Transverse colon (tissue), 4 donors: ENCODE data around the gene COL11A2. TPM values are rescaled to one million over a fixed set of nuclear protein-coding genes. Genes with fewer than 3 reads are reported as not detected.
A peak's percentile ranks its signal among the peaks of the same experiment; 100 is the strongest.

Experiments
- DNase-seq: peaks from one replicate; pipeline ENCODE4 v3.0.0-alpha.2; 2019
- H3K27ac ChIP-seq, 4 donors: fragments of 200-600 bp; sonication (generic); 2 replicates each; pipeline ENCODE4 v1.5.1; 2016 to 2018; ENCODE audit warnings: inconsistent platforms in 4 of 4
- H3K27me3 ChIP-seq: fragments of 200-600 bp; sonication (generic); 2 replicates; pipeline ENCODE4 v1.5.1; 2017; ENCODE audit warnings: inconsistent platforms
- H3K36me3 ChIP-seq, 4 donors: fragments of 200-600 bp; sonication (generic); 2 replicates each; pipeline ENCODE4 v1.5.1; 2017 to 2019; ENCODE audit warnings: inconsistent platforms in 4 of 4
- H3K4me1 ChIP-seq, 4 donors: fragments of 200-600 bp; sonication (generic); 2 replicates each; pipeline ENCODE4 v1.5.1; 2017 to 2020; ENCODE audit warnings: inconsistent platforms in 4 of 4
- H3K4me3 ChIP-seq, 4 donors: fragments of 200-600 bp; sonication (generic); 1 replicate in 1 of 4; 2 replicates in 3 of 4; pipeline versions ENCODE4 v1.5.1 to v1.6.1; 2017 to 2019; ENCODE audit warnings: inconsistent platforms in 4 of 4
- H3K9me3 ChIP-seq, 2 donors: fragments of 200-600 bp; sonication (generic); 2 replicates each; pipeline ENCODE4 v1.5.1; 2017 to 2019; ENCODE audit warnings: inconsistent platforms in 2 of 2
- CTCF ChIP-seq, 5 experiments: fragments of 200-600 bp in 3 of 5; fragments of 450-650 bp in 2 of 5; sonication (generic) in 3 of 5; IDR thresholded peaks; 1 replicate in 2 of 5; 2 replicates in 3 of 5; pipeline ENCODE4 v1.5.1; 2016 to 2017; ENCODE audit warnings: antibody characterized with exemption in 5 of 5, inconsistent platforms in 3 of 5, mild to moderate bottlenecking in 2 of 5, moderate library complexity in 1 of 5
- EP300 ChIP-seq: sonication (generic); formaldehyde crosslinking; IDR thresholded peaks from one replicate; pipeline ENCODE4 v1.6.1; 2017; ENCODE audit warnings: antibody characterized with exemption, low read depth
- POLR2A ChIP-seq: fragments of 450-650 bp; IDR thresholded peaks from one replicate; pipeline ENCODE4 v1.6.1; 2016; ENCODE audit warnings: antibody characterized with exemption, mild to moderate bottlenecking, moderate library complexity
- POLR2AphosphoS5 ChIP-seq, 3 donors: sonication (generic); formaldehyde crosslinking; IDR thresholded peaks; one replicate each; pipeline ENCODE4 v1.6.1; 2016; ENCODE audit warnings: antibody characterized with exemption in 3 of 3
- WGBS, 2 donors: methylation state at CpG; one replicate each; pipeline ENCODE4 v1.1.5; 2018; ENCODE audit warnings: low coverage in 1 of 2; 5-methylcytosine and 5-hydroxymethylcytosine counted together
- in situ Hi-C, 4 donors: fragments of 200-750 bp; cut with MboI; loops; one replicate each; pipeline versions ENCODE4 v1.15.0 to v1.15.1; 2017; ENCODE audit warnings: low sequenced_read_pairs in 3 of 4, low pct_ligation_motif_present in 1 of 4, low pct_unique_long_range_greater_than_20kb in 1 of 4
- intact Hi-C: fragments of 100-400 bp; cut with DNase I; formaldehyde crosslinking; loops from one replicate; pipeline ENCODE4 v1.15.1; 2023; ENCODE audit warnings: low total_unique reads
- total RNA-seq, 4 donors: library from RNA; depleted of rRNA; stranded (reverse); fragments of >200 nt; gene quantifications; one replicate each; pipeline ENCODE4 v1.1.0, GENCODE V29; 2016

COL11A2 gene
- total RNA-seq, 4 donors from 2014 or later: 0.14 to 0.79 (median 0.75) TPM; not detected in 1

- Histone ChIP-seq H3K36me3 (peaks cover 0 to 11% (median 0%) of the 10 kb centered on the region in 4 donors), H3K27ac (peak overlapping the region in 1 of 4 donors; percentile 3), H3K4me3 (peak overlapping the region in 3 of 4 donors; percentile 14 to 47 (median 30)), H3K27me3 (peaks cover 18% of the 10 kb centered on the region), H3K4me1 (peaks cover 4 to 27% (median 13%) of the 10 kb centered on the region in 4 donors), H3K9me3 (no peaks in the 10 kb centered on the region)
- 12 to 20% methylated on average over 1 to 6 of the region's 6 CpGs for WGBS, 2 donors
- intact Hi-C loops: no loop called here
- DNase-seq: no peak
- TF ChIP-seq EP300 (no peak), POLR2A (no peak), POLR2AphosphoS5 (IDR thresholded peaks at IDR 0.05) (no peak), CTCF (IDR thresholded peaks at IDR 0.05) (no peak)
- in situ Hi-C loops: no loop called here
Observed at GRCh38 chr6:33212857-33213165, 20.5 kb upstream of the COL11A2 start.

- no peaks in the 10 kb centered on the region for H3K9me3 ChIP-seq
- H3K27ac ChIP-seq: no peak overlapping the region
- H3K36me3 ChIP-seq: peaks cover 0 to 11% (median 0%) of the 10 kb centered on the region in 4 donors
- H3K4me1 ChIP-seq: peaks cover 11 to 36% (median 18%) of the 10 kb centered on the region in 4 donors
- no peak for TF ChIP-seq POLR2AphosphoS5 (IDR thresholded peaks at IDR 0.05)
- no peak for TF ChIP-seq CTCF (IDR thresholded peaks at IDR 0.05)
- no peak for TF ChIP-seq POLR2A
- TF ChIP-seq EP300: no peak
- DNase-seq: no peak
- in situ Hi-C loops (no loop called here), intact Hi-C loops (no loop called here)
- WGBS, 2 donors: 84 to 87% methylated on average over 4 to 18 of the region's 18 CpGs
- no peak overlapping the region for H3K4me3 ChIP-seq
- peaks cover 18% of the 10 kb centered on the region for H3K27me3 ChIP-seq
Observed at GRCh38 chr6:33211666-33212422, 19.6 kb upstream of the COL11A2 start.

GRCh38 chr6:33211136-33211535 is 18.9 kb upstream of the COL11A2 start:
- intact Hi-C loops (no loop called here), in situ Hi-C loops (no loop called here)
- Histone ChIP-seq H3K36me3 (peaks cover 0 to 11% (median 0%) of the 10 kb centered on the region in 4 donors), H3K27ac (no peak overlapping the region), H3K9me3 (no peaks in the 10 kb centered on the region), H3K4me3 (no peak overlapping the region), H3K4me1 (peaks cover 11 to 36% (median 18%) of the 10 kb centered on the region in 4 donors), H3K27me3 (peaks cover 18% of the 10 kb centered on the region)
- TF ChIP-seq CTCF (IDR thresholded peaks at IDR 0.05): no peak
- TF ChIP-seq POLR2A: no peak
- TF ChIP-seq POLR2AphosphoS5 (IDR thresholded peaks at IDR 0.05): no peak
- no peak for TF ChIP-seq EP300
- 85 to 94% methylated on average over 3 to 16 of the region's 17 CpGs for WGBS, 2 donors
- DNase-seq: no peak

- WGBS, 2 donors: 96% methylated on average over 10 of the region's 10 CpGs; no CpG with 5 or more reads in 1 of the 2 donors
- H3K9me3 ChIP-seq: no peaks in the 10 kb centered on the region
- H3K4me1 ChIP-seq: peaks cover 15 to 43% (median 23%) of the 10 kb centered on the region in 4 donors
- in situ Hi-C loops (no loop called here), intact Hi-C loops (no loop called here)
- H3K36me3 ChIP-seq: peaks cover 0 to 11% (median 0%) of the 10 kb centered on the region in 4 donors
- no peak overlapping the region for H3K4me3 ChIP-seq
- H3K27ac ChIP-seq: no peak overlapping the region
- TF ChIP-seq POLR2AphosphoS5 (IDR thresholded peaks at IDR 0.05) (no peak), EP300 (no peak), CTCF (IDR thresholded peaks at IDR 0.05) (no peak), POLR2A (no peak)
- DNase-seq: no peak
- peaks cover 18% of the 10 kb centered on the region for H3K27me3 ChIP-seq
Observed at GRCh38 chr6:33209856-33210255, 17.6 kb upstream of the COL11A2 start.
